Nephron progenitor cell (in vitro differentiated cells): ENCODE measurements around the gene HS6ST3.

Source experiments
- DNase-seq: peaks from one replicate; pipeline ENCODE4 v3.0.0; 2021
- H3K27ac Mint-ChIP-seq: 2 replicates; pipeline ENCODE4 v1.8.0; 2021; ENCODE audit warnings: mild to moderate bottlenecking, moderate library complexity, mixed read lengths
- H3K27me3 Mint-ChIP-seq: 2 replicates; pipeline ENCODE4 v1.8.0; 2021; ENCODE audit warnings: mild to moderate bottlenecking, low read depth, mixed read lengths; ENCODE audit not compliant: poor library complexity
- H3K36me3 Mint-ChIP-seq: 2 replicates; pipeline ENCODE4 v1.8.0; 2021; ENCODE audit warnings: low read depth, mixed read lengths
- H3K4me1 Mint-ChIP-seq: 2 replicates; pipeline ENCODE4 v1.8.0; 2021; ENCODE audit warnings: mixed read lengths
- H3K4me3 Mint-ChIP-seq: 2 replicates; pipeline ENCODE4 v1.8.0; 2021; ENCODE audit warnings: mild to moderate bottlenecking, moderate library complexity, mixed read lengths
- H3K9me3 Mint-ChIP-seq: 2 replicates; pipeline ENCODE4 v1.8.0; 2021; ENCODE audit warnings: mild to moderate bottlenecking, moderate library complexity, mixed read lengths
- TF ChIP-seq, protein P1 (sequence below): fragments of 200-600 bp; sonication (generic); IDR thresholded peaks from 2 replicates; pipeline ENCODE4 v1.5.0; 2021; ENCODE audit warnings: antibody characterized with exemption

The HS6ST3 gene

DNA sequence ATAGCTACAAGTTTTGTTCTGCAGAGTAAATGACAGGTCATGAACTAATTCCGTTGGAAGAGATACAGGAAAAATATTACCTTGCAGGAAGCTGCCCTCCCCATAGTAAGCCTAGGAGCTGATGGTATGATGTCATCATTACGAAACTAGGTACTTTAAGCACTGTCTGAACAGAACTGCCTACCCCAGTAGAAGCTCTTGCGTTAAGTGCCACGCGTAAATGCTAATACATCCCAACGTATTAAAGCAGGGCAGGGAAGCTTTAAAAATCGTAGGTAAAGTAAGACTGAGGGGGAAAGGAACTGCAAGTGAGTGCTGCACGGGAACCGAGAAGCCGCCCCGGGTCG, 37.3 kb upstream of the HS6ST3 start:
- peaks cover 11% of the 10 kb centered on the region for H3K27me3 Mint-ChIP-seq
- peaks cover 10% of the 10 kb centered on the region for H3K4me1 Mint-ChIP-seq
- TF ChIP-seq, protein P1, sequence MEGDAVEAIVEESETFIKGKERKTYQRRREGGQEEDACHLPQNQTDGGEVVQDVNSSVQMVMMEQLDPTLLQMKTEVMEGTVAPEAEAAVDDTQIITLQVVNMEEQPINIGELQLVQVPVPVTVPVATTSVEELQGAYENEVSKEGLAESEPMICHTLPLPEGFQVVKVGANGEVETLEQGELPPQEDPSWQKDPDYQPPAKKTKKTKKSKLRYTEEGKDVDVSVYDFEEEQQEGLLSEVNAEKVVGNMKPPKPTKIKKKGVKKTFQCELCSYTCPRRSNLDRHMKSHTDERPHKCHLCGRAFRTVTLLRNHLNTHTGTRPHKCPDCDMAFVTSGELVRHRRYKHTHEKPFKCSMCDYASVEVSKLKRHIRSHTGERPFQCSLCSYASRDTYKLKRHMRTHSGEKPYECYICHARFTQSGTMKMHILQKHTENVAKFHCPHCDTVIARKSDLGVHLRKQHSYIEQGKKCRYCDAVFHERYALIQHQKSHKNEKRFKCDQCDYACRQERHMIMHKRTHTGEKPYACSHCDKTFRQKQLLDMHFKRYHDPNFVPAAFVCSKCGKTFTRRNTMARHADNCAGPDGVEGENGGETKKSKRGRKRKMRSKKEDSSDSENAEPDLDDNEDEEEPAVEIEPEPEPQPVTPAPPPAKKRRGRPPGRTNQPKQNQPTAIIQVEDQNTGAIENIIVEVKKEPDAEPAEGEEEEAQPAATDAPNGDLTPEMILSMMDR: no peak
- H3K36me3 Mint-ChIP-seq: peaks cover 46% of the 10 kb centered on the region
- no peak for DNase-seq
- peak overlapping the region; percentile 98 for H3K4me3 Mint-ChIP-seq
- peaks cover 46% of the 10 kb centered on the region for H3K9me3 Mint-ChIP-seq
- peak overlapping the region; percentile 99 for H3K27ac Mint-ChIP-seq

DNA sequence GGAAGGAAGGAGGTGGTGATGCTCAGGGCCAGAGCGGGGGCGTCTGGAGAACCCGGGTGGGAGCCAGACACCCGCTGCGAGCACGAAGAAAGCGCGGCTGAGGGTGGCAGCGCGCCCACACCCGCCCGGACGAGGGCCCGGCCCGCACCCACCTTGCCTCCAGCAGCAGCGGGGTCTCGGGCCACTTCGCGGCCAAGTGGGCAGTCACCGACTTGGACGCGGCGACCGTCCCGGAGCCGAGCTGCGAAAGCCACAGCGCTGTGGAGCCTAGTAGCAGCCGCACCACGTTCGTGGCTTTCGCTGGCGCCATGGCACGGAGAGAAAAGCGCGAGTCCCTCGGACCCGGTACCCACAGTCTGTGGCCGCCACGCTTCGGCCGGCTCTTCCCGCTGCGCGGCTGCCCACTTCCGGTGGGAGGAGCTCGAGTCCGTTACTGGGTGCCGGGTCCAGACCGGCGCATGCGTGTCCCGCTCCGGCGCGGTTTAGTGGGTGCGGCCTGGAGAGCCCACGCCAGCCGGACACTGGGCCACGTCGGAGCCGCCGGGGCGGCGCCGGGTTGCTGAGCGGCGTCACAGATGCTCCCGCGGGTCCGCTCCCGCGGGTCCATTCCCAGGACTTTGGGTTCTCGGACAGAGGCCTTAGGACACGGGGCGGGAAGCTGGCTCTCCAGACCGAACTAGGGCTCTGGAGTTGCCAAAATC, 36.8 kb upstream of the HS6ST3 start, which contains the start of gene UGGT2:
UGGT2 (minus strand) TSS at position 399 of the 701 bp plus-strand sequence; CDS start at position 310, 89 bp downstream.
- Mint-ChIP-seq H3K9me3 (peaks cover 40% of the 10 kb centered on the region), H3K36me3 (peaks cover 41% of the 10 kb centered on the region), H3K27me3 (peaks cover 11% of the 10 kb centered on the region), H3K4me1 (peaks cover 10% of the 10 kb centered on the region), H3K4me3 (peak within 1 kb of the TSS; percentile 98), H3K27ac (peak within 1 kb of the TSS; percentile 99)
- peak; percentile 92 for DNase-seq
- TF ChIP-seq, protein P1: no peak

DNA sequence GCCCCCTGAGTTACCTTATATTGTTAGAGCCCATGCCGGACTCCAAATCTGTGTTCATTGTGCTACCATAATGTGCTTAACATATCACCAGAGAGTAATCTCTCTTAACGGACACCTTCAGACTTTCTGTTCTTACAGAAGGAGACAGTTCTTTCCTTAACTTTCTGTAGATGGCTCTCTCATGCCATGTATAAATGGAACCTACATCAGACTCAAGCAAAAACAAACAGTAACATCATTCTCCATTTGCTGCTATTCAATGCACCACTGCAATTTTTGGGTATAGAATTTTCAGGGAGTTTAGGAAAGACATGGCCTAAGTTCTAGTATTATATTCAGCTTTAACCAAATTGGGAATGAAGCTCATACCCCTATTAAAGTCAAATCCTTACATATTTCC, 24.1 kb upstream of the HS6ST3 start:
- H3K27me3 Mint-ChIP-seq: peaks cover 22% of the 10 kb centered on the region
- DNase-seq: no peak
- H3K27ac Mint-ChIP-seq: no peak overlapping the region
- no peak overlapping the region for H3K4me3 Mint-ChIP-seq
- H3K36me3 Mint-ChIP-seq: no peaks in the 10 kb centered on the region
- H3K9me3 Mint-ChIP-seq: no peaks in the 10 kb centered on the region
- no peaks in the 10 kb centered on the region for H3K4me1 Mint-ChIP-seq
- TF ChIP-seq, protein P1: no peak

DNA sequence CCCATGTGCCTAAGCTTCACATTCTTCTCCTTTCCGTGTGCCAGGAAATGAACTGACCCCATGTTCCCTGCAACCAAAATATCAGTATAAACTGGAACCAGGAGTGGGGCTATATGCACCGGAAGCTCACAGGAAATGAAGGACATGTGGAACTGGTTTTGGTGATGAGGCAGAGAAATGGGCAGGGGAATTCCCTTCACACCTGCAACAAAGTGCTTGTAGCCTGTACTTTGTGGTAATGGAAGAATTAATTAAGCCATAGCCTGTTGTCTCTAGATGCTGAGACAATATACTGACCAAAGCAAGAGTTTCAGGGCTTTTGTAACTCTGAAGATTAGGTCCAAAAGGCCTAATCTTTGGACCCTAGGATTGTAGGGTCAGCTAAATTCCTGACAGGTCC, 21.2 kb upstream of the HS6ST3 start:
- no peak overlapping the region for H3K27ac Mint-ChIP-seq
- DNase-seq: no peak
- no peak overlapping the region for H3K4me3 Mint-ChIP-seq
- no peaks in the 10 kb centered on the region for H3K9me3 Mint-ChIP-seq
- TF ChIP-seq, protein P1: no peak
- peaks cover 24% of the 10 kb centered on the region for H3K27me3 Mint-ChIP-seq
- no peaks in the 10 kb centered on the region for H3K4me1 Mint-ChIP-seq
- no peaks in the 10 kb centered on the region for H3K36me3 Mint-ChIP-seq

DNA sequence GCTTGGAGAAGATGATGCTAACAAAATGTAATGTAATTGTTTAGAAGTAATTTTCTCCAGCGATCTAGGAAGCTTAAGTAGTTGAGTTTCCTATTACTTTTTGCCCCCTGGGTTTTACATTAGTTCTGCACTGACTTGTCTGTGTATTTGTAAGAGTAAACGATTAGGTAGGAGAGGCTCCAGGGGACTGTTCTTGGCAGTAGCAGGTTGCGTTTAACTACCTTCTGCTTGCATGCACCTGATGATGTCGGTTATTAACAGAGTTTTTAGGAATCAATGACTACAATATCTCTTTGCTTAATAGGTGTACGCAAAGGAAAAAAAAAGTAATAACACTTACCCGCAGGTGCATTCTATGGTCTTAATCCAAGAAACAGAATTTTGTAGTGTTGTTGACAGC, 18.4 kb upstream of the HS6ST3 start:
- no peak overlapping the region for H3K27ac Mint-ChIP-seq

More for the DNA sequence above, 18.4 kb upstream of the HS6ST3 start:
- DNase-seq: no peak
- Mint-ChIP-seq H3K9me3 (no peaks in the 10 kb centered on the region), H3K27me3 (peaks cover 13% of the 10 kb centered on the region), H3K36me3 (no peaks in the 10 kb centered on the region), H3K4me1 (no peaks in the 10 kb centered on the region), H3K4me3 (no peak overlapping the region)
- TF ChIP-seq, protein P1: no peak
